LHCN-M2 (cell line): ENCODE measurements around the gene CLDN7. TPM values are rescaled to one million over a fixed set of nuclear protein-coding genes. Genes with fewer than 3 reads are reported as not detected.

ENCODE experiments used
- DNase-seq: peaks from one replicate; pipeline ENCODE4 v3.0.0-alpha.2; 2012; ENCODE audit warnings: low read depth
- total RNA-seq: library from RNA; depleted of rRNA; stranded (reverse); fragments of >200 nt; gene quantifications from 2 replicates; pipeline ENCODE4 v1.2.3, GENCODE V29; 2014

Gene CLDN7
- total RNA-seq, 1 experiment from 2014 or later, result not detected

DNA sequence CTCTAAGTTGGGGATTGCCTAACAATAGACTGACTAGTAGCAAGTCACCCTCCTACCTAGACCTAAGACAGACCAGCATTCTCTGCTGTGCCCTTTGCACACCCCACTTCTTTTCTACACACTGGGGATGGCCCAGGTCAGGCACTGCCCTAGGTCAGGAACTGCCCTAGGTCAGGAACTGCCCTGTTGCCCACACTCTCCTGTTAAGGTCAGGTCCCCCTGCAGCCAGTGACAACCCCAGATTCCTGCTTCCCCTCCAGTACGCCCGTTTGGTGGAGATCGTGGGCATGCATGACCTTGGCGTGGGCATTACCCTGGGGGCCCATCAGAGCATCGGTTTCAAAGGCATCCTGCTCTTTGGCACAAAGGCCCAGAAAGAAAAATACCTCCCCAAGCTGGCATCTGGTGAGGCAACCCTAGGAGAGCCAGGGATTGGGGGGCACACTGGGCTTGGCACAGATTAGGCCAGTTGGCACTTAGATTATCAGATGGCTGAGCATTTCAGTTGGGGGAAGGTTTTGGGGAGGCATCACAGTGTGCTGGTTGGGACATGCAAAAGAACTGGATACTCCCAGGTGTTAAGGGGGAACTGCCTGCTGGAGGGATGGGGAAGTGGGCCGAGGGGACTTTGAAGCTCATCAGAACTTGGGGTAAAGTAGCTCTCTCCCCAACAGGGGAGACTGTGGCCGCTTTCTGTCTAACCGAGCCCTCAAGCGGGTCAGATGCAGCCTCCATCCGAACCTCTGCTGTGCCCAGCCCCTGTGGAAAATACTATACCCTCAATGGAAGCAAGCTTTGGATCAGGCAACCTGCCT, 40.8 kb downstream of the CLDN7 start:
- no peak for DNase-seq

DNA sequence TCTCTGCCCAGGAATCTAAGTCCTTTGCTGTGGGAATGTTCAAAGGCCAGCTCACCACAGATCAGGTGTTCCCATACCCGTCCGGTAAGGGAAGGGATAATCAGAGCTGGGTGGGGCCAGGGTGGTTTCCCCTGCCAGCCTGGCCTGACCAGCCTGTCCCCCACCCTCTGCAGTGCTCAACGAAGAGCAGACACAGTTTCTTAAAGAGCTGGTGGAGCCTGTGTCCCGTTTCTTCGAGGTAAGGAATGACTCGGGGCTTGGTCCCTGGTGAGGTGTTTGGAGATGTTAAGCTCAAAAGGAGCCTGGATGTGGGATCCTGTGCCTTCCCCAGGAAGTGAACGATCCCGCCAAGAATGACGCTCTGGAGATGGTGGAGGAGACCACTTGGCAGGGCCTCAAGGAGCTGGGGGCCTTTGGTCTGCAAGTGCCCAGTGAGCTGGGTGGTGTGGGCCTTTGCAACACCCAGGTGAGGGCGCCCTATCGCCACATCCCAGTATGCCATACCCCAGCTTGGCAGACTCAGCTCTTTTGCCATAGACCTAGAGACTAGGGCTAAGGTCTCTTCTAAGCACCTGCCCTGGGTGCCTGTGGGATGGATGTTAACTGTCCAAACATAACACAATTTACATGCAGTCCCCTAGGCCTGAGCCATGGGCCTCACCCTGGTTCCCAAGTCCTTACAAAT, 41.5 kb downstream of the CLDN7 start:
- peak; percentile 68 for DNase-seq

DNA sequence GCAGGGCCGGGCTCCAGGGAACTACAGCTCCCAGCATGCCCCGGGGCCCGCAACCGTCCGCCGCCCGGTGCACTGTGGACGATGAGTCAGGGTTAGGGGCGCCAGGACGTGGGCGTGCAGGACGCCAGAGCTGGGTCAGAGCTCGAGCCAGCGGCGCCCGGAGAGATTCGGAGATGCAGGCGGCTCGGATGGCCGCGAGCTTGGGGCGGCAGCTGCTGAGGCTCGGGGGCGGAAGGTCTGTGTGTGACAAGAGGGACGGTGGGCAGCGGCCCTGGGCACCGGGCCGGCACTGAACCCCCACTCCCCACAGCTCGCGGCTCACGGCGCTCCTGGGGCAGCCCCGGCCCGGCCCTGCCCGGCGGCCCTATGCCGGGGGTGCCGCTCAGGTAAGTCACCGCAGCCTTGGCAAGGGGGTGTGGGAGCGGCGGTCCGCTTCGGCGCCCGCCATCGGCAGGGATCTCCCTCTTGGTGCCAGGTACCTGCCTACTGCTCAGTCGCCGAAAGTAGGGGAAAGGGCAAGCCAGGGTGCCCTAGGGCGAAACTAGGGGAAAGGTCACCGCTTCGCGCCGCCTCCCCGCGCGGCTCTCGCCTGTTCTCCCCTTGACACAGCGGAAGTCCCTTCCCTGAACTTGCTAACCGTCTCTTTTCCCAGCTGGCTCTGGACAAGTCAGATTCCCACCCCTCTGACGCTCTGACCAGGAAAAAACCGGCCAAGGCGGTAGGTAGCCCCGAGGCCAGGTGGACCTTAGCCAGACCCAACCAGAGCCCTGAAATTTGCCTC, 42.3 kb downstream of the CLDN7 start, which contains the start of the genes ACADVL and DLG4:
ACADVL (plus strand) TSS at position 127 of the 781 bp plus-strand sequence; CDS start at position 174, 47 bp downstream.
DLG4 (minus strand) TSS at position 25 of the 781 bp plus-strand sequence.
- peak; percentile 88 for DNase-seq

DNA sequence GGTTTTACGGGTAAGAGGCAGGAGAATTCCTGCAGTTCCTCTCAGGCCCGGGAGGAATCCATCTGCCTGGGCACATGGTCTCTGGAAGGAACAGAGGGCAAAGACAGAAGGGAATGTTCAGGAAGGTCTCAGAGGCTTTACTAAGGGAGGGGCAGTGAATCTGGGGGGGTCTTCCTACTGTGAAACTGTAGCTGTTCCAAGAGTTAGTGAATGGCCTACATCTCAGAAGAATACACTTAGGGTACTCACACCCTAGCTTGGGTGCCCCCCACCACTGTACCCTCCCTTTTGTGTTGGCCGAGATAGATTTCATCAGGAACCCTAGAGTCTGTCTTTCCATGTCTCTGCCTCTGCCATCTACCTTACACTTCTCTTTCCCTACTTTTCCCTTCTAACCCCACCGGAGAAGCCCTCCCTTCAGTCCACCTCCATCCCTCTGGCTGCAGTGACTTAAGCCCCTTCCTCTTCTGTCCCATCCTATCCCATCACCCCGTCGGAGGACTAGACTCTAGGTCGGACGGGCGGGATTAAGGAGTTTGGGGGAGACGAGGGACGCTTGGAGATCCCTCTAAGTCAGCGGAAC, 43.0 kb downstream of the CLDN7 start:
- no peak for DNase-seq

DNA sequence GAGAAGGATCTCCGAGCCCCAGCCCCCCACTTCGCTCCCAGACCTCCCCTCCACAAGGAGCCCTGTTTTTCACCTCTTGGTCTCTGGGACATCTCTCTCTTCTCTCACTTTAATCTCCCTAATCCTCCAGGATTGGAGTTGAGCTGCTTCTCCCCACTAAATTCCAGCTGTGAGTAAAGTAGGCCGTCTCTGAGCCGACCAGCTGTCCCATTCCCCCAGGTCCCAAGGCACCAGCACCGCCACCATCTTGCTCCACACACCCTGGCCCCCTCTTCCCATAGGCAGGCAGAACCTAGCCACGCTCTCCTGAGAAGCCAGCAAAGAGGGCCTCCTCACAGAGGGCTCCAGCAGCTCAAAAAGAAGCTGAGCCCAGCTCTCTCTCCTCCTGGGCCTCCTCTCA, 43.5 kb downstream of the CLDN7 start:
- no peak for DNase-seq

DNA sequence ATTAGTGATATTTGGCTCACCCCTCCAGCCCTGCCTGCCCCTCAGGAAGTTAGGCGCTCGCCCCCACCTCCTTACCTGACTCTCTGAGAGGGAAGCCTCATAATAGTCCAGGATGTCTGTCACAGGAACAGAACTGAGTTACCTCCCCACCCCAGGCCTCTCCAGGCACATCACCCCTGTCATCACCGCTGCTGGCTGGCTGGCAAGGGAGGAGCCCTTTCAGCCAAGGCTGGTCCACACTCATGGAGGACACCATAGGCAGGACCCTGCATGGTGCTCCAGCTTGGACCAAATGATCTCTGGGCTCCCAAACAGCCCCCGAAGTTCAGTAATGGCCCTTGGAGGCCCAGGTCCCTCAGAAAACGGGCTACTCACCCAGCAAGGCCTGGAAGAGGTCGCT, 44.1 kb downstream of the CLDN7 start:
- DNase-seq, result no peak

DNA sequence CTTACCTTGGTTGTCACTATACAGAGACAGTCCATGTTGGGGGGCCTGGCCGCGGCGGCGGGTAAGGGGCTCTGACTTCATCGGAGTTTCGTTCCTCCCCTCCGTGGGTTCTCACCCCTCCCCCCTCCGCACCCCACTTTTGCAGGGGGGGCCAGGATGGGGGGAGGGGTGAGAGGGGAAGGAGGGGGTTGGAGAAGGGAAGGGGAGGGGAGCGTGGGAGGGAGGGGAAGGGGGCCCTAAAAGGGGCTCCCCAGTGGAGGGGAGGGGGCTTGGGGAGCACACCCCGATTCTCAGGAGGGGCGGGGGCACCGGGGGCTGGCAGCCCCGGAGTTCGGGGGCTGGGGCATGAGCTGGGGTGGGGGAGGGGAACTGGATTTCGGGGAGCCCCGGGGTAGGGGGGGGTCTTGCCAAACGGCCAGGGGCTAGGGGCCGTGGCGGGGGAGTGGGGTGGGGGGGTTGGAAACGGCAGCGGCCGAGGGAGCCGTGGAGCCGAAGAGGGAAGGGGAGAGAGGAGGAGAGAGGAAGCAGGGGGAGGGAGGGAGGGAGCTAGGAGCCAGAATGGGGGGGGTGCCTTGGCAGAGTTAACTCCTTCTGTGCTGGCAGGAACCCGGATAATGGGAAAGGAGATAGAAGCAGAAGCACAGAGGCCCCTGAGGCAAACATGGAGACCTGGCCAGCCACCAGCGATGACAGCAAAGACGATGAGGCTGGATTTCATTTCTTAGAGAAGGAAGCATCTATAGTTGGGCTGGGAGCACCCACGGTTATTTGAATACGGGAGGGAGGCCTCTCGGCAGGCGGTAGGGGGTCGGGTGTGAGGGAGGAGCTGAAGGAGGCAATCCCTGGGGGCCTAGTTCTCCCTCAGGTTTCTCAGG, 44.9 kb downstream of the CLDN7 start:
- DNase-seq, result peak; percentile 64

DNA sequence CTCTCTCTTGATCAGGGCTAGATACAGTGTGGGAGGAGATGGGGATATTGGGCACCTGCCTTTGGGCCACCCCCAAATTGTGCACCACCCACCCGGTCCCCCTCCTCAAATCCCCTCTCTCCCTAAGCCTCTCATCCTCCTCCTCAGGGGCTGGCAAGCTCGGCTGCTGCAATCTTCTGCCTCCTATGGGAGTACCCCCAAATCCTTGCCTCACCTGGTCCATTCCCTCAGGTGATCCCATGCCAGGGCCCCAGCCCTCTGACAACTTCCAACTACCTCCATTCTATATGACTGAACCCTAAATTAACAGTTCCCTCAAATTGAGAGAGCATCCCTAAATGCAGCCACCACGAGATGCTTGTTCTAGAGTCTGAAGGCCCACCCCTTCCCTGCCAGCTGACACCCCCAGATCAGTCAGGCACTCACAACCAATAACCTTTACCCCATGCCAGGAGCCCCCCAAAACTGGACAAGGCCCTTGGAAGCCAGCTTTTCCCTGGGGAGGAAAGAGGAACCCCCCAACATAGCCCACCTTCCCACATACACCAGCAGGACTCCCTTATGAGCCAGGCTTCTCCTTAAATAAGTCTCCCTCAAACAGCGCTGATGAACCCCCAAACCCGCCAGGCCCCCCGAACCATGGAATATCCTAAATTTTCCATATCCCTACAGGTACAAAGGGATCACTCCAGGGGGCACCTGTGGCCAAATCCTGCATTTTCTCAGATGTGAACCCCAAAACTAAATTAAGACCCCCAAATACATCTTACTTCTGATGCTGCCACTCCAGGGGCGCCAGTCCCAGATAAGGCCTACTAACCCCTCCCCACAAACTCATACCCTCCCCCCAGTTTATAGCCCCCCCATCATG, 45.8 kb downstream of the CLDN7 start:
- DNase-seq, result no peak

DNA sequence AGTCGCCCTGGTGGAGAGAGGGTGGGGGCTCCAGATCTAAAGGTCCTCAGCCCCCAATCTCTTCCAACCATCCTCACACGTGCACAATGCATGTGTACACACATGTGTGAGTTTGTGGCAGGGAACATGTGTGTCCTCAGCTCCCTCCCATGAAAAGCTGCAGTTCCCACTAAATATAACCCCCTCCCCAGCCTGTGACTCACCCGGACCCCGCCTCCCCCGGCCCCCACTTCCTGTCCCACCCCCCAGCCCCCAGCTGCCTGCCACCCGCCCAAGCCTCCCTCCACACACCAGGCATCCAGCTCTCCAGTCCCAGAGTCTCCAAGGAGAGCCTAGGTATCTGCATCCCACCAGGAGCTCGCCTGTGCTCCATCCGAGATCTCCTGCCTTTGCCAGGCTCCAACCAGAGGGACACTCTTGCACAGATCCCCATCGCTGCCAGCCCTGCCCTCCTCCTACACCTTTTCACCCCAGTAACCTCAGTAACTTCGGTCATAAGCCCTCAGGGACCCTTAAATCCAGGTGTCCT, 46.6 kb downstream of the CLDN7 start:
- no peak for DNase-seq

DNA sequence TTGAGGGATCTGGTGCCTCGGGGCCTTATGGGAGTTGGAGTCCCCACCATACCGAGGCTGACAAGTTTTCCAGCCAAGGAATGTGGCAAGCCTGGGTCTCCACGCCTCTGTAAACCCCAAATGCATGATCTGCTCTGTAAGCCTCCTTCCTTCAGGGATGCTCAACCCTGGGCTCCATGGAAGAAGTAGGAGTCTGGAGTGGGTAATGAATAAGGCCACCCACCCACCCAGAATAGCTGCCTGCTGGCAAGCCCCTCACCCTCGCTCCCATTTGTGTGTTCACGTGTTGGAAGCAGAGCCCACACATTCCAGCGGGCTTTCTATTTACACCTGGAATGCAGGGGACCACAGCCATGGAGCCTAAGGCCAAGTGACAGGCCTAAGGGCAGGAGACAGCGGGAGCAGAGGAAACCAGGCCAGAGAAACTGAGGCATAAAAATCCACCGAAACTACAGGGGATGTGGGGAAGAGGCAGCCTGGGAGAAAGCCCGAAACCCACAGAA, 47.1 kb downstream of the CLDN7 start:
- no peak for DNase-seq

DNA sequence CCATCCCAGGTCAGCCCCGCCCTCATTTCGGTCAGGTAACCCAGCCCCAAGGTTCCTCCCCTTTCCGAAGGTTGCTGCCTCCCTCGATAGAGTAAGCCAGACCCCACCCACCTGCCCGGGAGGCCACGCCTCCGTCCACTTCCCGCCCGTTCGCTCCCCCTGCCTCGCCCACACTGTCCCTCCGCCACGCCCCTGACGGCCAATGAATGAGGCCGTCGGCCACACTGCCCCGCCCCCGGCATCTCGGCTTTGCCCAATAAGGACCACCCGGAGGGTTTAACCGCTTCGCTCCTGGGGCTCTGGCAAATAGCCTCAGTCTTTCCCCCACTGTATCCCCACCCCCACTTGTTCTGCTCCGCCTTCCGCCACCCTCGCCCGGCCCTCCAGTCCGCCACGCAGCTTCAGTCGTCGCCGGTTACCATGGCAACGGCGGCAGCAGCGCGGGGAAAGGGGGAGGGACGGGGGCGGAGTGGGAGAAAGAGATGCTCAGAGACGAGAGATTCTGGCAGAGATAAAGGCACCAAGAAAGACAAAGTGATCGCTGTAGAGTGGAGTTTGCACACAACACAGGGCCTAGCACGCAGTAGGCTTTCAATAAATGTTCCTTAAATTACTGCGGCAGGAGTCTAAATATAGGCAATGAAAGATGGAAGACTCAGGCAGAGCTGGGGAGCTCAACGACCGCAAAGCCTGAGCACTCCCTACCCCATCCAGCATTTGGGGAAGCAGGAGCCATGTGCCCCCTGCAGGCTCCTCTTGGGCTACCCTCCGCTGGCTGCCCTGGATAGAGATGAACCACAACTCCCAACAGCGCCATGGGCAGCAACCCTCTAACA, 47.8 kb downstream of the CLDN7 start:
- DNase-seq, result peak; percentile 95

DNA sequence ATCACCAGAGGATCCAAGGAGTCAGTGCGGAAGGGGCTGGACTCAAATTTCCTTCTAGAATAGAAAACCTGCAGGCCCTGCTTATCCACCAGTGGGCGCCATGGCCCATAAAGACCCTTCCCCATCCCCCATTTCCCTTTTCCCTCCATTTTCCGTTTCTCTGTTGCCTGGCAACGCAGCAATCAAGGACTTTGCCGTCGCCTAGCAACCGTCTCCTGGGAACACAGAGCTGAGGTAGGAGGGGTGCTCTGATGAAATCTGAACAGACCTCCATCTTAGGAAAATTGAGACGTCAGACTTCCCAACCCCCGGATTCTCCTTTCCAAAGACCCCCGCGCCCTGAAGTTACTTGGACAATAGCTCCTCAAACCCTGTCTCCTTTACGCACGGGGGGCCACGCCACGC, 48.4 kb downstream of the CLDN7 start:
- DNase-seq, result peak; percentile 76

DNA sequence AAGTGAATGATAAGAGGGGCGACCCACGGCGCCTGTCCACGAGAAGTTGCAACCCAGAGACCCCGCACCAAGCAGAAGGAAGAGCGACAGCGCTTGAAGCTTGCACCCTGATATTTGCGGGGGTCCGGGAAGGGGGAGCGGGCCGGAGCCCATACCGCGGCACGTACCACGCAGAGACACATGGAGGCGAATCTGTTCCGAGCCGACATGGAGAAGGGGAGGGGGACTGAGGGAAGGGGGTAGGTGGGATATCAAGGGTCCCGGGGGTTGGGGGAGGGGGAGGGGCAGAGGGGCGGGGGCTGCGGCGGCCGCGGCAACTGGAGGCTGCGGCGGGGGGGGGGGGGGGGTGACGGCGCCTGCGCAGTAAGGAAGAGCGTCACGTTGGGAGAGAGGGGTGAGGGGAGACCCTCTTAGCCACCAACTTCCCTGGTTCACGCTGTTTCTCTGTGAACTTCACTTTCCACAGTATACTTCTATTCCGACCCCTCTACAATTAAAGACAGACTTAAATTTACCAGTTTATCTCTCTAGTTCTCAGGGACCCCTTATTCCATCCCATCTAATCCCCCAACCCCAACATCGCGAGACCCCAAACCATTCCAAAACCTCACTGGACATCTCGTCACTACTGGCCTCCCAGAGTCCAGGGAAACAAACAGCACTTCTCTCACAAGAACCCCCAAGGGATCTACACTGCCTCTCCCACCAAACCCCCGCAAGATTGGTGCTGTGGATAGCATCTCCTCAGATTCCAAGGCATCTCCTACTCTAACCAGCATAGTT, 50.6 kb downstream of the CLDN7 start:
- DNase-seq, result no peak
